Spleen (tissue), 11 donors: ENCODE data around the gene TUT1. TPM values are rescaled to one million over a fixed set of nuclear protein-coding genes. Genes with fewer than 3 reads are reported as not detected.
A peak's percentile ranks its signal among the peaks of the same experiment; 100 is the strongest.

Experiments used
- DNase-seq: peaks from one replicate; pipeline ENCODE4 v3.0.0-alpha.2; 2020
- H3K27ac ChIP-seq, 8 donors: fragments of 200-600 bp; sonication (generic) in 7 of 8; 1 replicate in 4 of 8; 2 replicates in 4 of 8; pipeline versions ENCODE4 v1.5.0 to v1.8.0; 2016 to 2021; ENCODE audit warnings: inconsistent platforms in 4 of 8, mild to moderate bottlenecking in 4 of 8, moderate library complexity in 1 of 8
- H3K27me3 ChIP-seq, 7 donors: fragments of 200-600 bp; sonication (generic) in 6 of 7; replicated peaks in 1 of 7; 1 replicate in 4 of 7; 2 replicates in 3 of 7; pipeline versions ENCODE4 v1.5.0 to v1.8.0; 2016 to 2021; ENCODE audit warnings: inconsistent platforms in 3 of 7, mild to moderate bottlenecking in 1 of 7
- H3K36me3 ChIP-seq, 6 donors: fragments of 200-600 bp; sonication (generic) in 5 of 6; 1 replicate in 4 of 6; 2 replicates in 2 of 6; pipeline versions ENCODE4 v1.5.0 to v1.8.0; 2016 to 2021; ENCODE audit warnings: inconsistent platforms in 2 of 6
- H3K4me1 ChIP-seq, 6 donors: fragments of 200-600 bp; sonication (generic) in 5 of 6; 1 replicate in 3 of 6; 2 replicates in 3 of 6; pipeline versions ENCODE4 v1.5.0 to v1.8.0; 2016 to 2021; ENCODE audit warnings: inconsistent platforms in 3 of 6
- H3K4me3 ChIP-seq, 8 donors: fragments of 200-600 bp; sonication (generic) in 7 of 8; 1 replicate in 4 of 8; 2 replicates in 4 of 8; pipeline versions ENCODE4 v1.5.0 to v1.8.0; 2016 to 2021; ENCODE audit warnings: inconsistent platforms in 4 of 8, mild to moderate bottlenecking in 4 of 8, moderate library complexity in 2 of 8
- H3K9me3 ChIP-seq, 8 donors: fragments of 200-600 bp; sonication (generic) in 7 of 8; 1 replicate in 4 of 8; 2 replicates in 4 of 8; pipeline versions ENCODE4 v1.5.0 to v1.8.0; 2016 to 2021; ENCODE audit warnings: inconsistent platforms in 4 of 8
- CTCF ChIP-seq, 11 experiments: fragments of 200-600 bp in 7 of 11; fragments of 450-650 bp in 4 of 11; sonication (generic) in 4 of 11; IDR thresholded peaks in 8 of 11; conservative IDR thresholded peaks in 3 of 11; 1 replicate in 7 of 11; 2 replicates in 4 of 11; pipeline versions ENCODE4 v1.4.0 to v1.8.0; 2016 to 2021; ENCODE audit warnings: antibody characterized with exemption in 11 of 11, inconsistent platforms in 4 of 11, mild to moderate bottlenecking in 1 of 11
- POLR2A ChIP-seq, 3 donors: fragments of 450-650 bp; IDR thresholded peaks; one replicate each; pipeline ENCODE4 v1.5.1; 2017; ENCODE audit warnings: antibody characterized with exemption in 3 of 3, mild to moderate bottlenecking in 1 of 3
- POLR2AphosphoS5 ChIP-seq, 3 donors: sonication (generic); formaldehyde crosslinking; IDR thresholded peaks; one replicate each; pipeline ENCODE4 v1.5.1; 2017; ENCODE audit warnings: antibody characterized with exemption in 3 of 3
- WGBS, 5 donors: extraction: QIAGEN DNeasy Blood & Tissue Kit in 3 of 5; methylation state at CpG; one replicate each; pipeline versions ENCODE4 v1.1.5 to v1.1.7; 2013 to 2018; 5-methylcytosine and 5-hydroxymethylcytosine counted together
- intact Hi-C: fragments of 100-400 bp; cut with DNase I; formaldehyde crosslinking; loops from one replicate; pipeline ENCODE4 v1.15.0; 2023; ENCODE audit warnings: low total_unique reads
- polyA plus RNA-seq, 3 donors: library from polyadenylated mRNA; stranded (reverse); fragments of 200-250 nt; gene quantifications; one replicate each; pipeline ENCODE4 v1.2.1, GENCODE V29; 2013
- total RNA-seq, 7 donors: library from RNA; depleted of rRNA in 3 of 7; stranded (reverse); fragments of >200 nt in 3 of 7; fragmentation: NEBNext Ultra II Directional in 4 of 7; extraction: Animal tissue kit (Norgen Biotek cat#: 25700) in 4 of 7; gene quantifications; one replicate each; pipeline versions ENCODE4 v1.1.0 to v1.2.1, GENCODE V29; 2016 to 2021
- donor health status: healthy with polysubstance abuse.
- donor health status: DM: no; HTN: no; CAD: no; lungs with moderate emphysema.
- donor health status: DM: no; HTN: no; CAD: no.
- donor health status: Bipolar disorder and iron deficiency.
- donor health status: healthy.
- donor health status: DM: no; HTN: no; CAD: no.
- donor health status: DM: yes; HTN: yes; CAD: no.

Gene TUT1
- total and polyA plus RNA-seq, 10 donors, result 14.4 to 30.9 (median 18.5) TPM

DNA sequence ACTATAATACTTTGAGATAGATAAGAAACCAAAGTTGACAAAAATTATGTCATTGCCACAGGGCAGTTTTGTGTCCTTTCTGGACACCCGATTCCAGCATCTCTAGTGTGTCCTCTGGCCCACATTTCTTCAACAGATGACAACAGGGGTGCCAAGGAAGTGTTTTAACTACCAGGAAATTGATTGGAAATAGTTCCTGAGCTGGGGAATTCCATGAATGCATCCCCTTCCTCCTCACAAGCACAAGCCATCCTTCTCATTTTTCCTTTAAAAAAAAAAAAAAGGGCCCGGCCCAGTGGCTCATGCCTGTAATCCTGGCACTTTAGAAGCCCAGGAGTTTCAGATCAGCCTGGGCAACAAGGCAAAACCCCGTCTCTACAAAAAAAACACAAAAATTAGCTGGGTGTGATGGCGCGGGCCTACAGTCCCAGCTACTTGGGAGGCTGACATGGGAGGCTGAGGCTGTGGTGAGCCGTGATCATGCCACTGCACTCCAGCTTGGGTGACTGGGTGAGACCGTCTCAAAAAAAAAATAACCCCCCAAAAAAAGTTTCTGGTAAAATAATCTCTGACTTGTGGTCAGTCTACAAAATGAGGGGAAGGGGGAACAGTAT lies 31.3 kb upstream of the TUT1 start:
- no peak for TF ChIP-seq POLR2AphosphoS5 (IDR thresholded peaks at IDR 0.05)
- TF ChIP-seq CTCF (IDR thresholded peaks at IDR 0.05 in 8 of 11, conservative IDR thresholded peaks at IDR 0.05 in 3 of 11), result no peak
- no peak for TF ChIP-seq POLR2A (IDR thresholded peaks at IDR 0.05)
- Histone ChIP-seq H3K36me3 (peaks cover 5 to 54% (median 28%) of the 10 kb centered on the region in 6 donors), H3K4me1 (peaks cover 13 to 35% (median 20%) of the 10 kb centered on the region in 6 donors), H3K27ac (peak overlapping the region; percentile 78 to 95 (median 92)), H3K9me3 (no peaks in the 10 kb centered on the region), H3K27me3 (no peaks in the 10 kb centered on the region), H3K4me3 (peak overlapping the region in 6 of 8 donors; percentile 78 to 91 (median 83))
- intact Hi-C loops, result no loop called here
- WGBS, 5 donors, result 84 to 89% (median 86%) methylated on average over 7 of the region's 7 CpGs
- no peak for DNase-seq

- peak within 1 kb of the TSS; percentile 72 to 91 (median 80) for H3K4me3 ChIP-seq
- H3K9me3 ChIP-seq, result no peaks in the 10 kb centered on the region
- intact Hi-C loops, result no loop called here
- 0 to 2% (median 1%) methylated on average over 25 to 77 of the region's 77 CpGs for WGBS, 5 donors
- H3K27me3 ChIP-seq, result no peaks in the 10 kb centered on the region
- H3K27ac ChIP-seq, result peak within 1 kb of the TSS; percentile 78 to 95 (median 92)
- H3K4me1 ChIP-seq, result peaks cover 13 to 35% (median 20%) of the 10 kb centered on the region in 6 donors
- DNase-seq, result peak; percentile 99
- peak in 7 of 11 experiments; percentile 13 to 71 (median 51) for TF ChIP-seq CTCF (IDR thresholded peaks at IDR 0.05 in 8 of 11, conservative IDR thresholded peaks at IDR 0.05 in 3 of 11)
- TF ChIP-seq POLR2A (IDR thresholded peaks at IDR 0.05), result peak in 1 of 3 donors; percentile 86
- peak; percentile 96 to 99 (median 96) for TF ChIP-seq POLR2AphosphoS5 (IDR thresholded peaks at IDR 0.05)
- peaks cover 5 to 54% (median 28%) of the 10 kb centered on the region in 6 donors for H3K36me3 ChIP-seq
These were observed 30.5 kb upstream of the TUT1 start, which contains the start of gene B3GAT3 for GRCh38 chr11:62621567-62622470. Gene B3GAT3, minus strand, starts transcription at chr11:62621986. Its CDS starts 39 bp downstream, at chr11:62621947.

DNA sequence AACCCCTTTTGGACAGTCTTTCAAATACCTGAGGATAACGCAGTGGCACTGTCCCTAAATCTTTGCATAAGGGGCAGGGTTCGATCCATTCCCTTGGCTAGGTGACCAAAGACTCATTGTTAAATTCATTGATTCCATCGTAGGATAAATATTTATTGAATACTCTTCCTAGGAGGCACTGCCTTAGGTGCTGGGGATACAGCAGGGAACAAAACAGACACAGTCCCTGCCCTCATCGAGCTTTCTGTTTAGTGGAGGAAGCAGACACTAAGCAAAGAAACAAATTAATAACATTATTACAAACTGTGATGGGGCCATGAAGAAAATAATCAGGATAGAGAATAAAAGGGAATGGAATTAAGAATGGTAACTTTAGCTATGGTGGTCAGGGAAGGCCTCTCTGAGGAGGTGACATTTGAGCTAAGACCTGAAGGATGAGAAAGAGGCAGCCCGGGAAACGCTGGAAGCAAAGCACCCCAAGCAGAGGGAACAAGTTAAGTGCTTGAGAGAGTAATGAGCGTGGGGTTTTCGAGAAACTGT lies 29.8 kb upstream of the TUT1 start:
- Histone ChIP-seq H3K4me1 (peaks cover 13 to 35% (median 20%) of the 10 kb centered on the region in 6 donors), H3K9me3 (no peaks in the 10 kb centered on the region), H3K27me3 (no peaks in the 10 kb centered on the region), H3K4me3 (peak overlapping the region; percentile 72 to 91 (median 80)), H3K27ac (peak overlapping the region; percentile 78 to 95 (median 92)), H3K36me3 (peaks cover under 1 to 54% (median 26%) of the 10 kb centered on the region in 6 donors)
- TF ChIP-seq CTCF (IDR thresholded peaks at IDR 0.05 in 8 of 11, conservative IDR thresholded peaks at IDR 0.05 in 3 of 11), result no peak
- no peak for TF ChIP-seq POLR2AphosphoS5 (IDR thresholded peaks at IDR 0.05)
- TF ChIP-seq POLR2A (IDR thresholded peaks at IDR 0.05), result no peak
- 30 to 36% (median 32%) methylated on average over 8 of the region's 8 CpGs for WGBS, 5 donors
- intact Hi-C loops, result no loop called here
- DNase-seq, result no peak
